ENCODE results near the gene ARID1B. TPM values are rescaled to one million over a fixed set of nuclear protein-coding genes. Genes with fewer than 3 reads are reported as not detected.

ARID1B gene
- total RNA-seq, 1 experiment from 2014 or later: 86.3 TPM

GRCh38 chr6:157203764-157204163 is 426.6 kb downstream of the ARID1B start:
- Histone ChIP-seq H3K9me3 (ENCODE audit: low read depth, low read length, poor library complexity, severe bottlenecking) (no peaks in the 10 kb centered on the region), H3K4me3 (ENCODE audit: low read depth, low read length, poor library complexity, severe bottlenecking) (no peak overlapping the region), H3K27ac (ENCODE audit: low read depth, low read length, poor library complexity, severe bottlenecking) (no peak overlapping the region), H3K4me1 (ENCODE audit: insufficient read depth, low read length, poor library complexity, severe bottlenecking) (no peaks in the 10 kb centered on the region), H3K36me3 (ENCODE audit: insufficient read depth, low read length, poor library complexity, severe bottlenecking) (peaks cover 36% of the 10 kb centered on the region), H3K27me3 (replicated peaks; ENCODE audit: insufficient read depth, low read depth, low read length, poor library complexity) (no peaks in the 10 kb centered on the region)
- intact Hi-C loops (cut with micrococcal nuclease; ENCODE audit: unreplicated experiment): no loop called here
- no peak for DNase-seq (ENCODE audit: low spot score)
- ChIA-PET CTCF (no interaction called here), POLR2A (ENCODE audit: low non-redundant PET) (no interaction called here)
- no TSS peak for BruUV-seq (replicated peaks)
- TF ChIP-seq EZH2 (IDR thresholded peaks at IDR 0.05; ENCODE audit: borderline replicate concordance, low read depth, low read length, poor library complexity, severe bottlenecking) (no peak), CTCF (conservative IDR thresholded peaks at IDR 0.05; ENCODE audit: low read depth, low read length) (no peak)

GRCh38 chr6:157205473-157206358 is 428.5 kb downstream of the ARID1B start:
- ChIA-PET POLR2A (ENCODE audit: low non-redundant PET) (no interaction called here), CTCF (no interaction called here)
- H3K4me1 ChIP-seq (ENCODE audit: insufficient read depth, low read length, poor library complexity, severe bottlenecking): no peaks in the 10 kb centered on the region
- intact Hi-C loops (cut with micrococcal nuclease; ENCODE audit: unreplicated experiment): no loop called here
- TF ChIP-seq CTCF (conservative IDR thresholded peaks at IDR 0.05; ENCODE audit: low read depth, low read length): no peak
- TF ChIP-seq EZH2 (IDR thresholded peaks at IDR 0.05; ENCODE audit: borderline replicate concordance, low read depth, low read length, poor library complexity, severe bottlenecking): no peak
- H3K27me3 ChIP-seq (replicated peaks; ENCODE audit: insufficient read depth, low read depth, low read length, poor library complexity): no peaks in the 10 kb centered on the region
- no peak overlapping the region for H3K27ac ChIP-seq (ENCODE audit: low read depth, low read length, poor library complexity, severe bottlenecking)
- no peak for DNase-seq (ENCODE audit: low spot score)
- no TSS peak for BruUV-seq (replicated peaks)
- no peak overlapping the region for H3K4me3 ChIP-seq (ENCODE audit: low read depth, low read length, poor library complexity, severe bottlenecking)
- no peaks in the 10 kb centered on the region for H3K9me3 ChIP-seq (ENCODE audit: low read depth, low read length, poor library complexity, severe bottlenecking)
- H3K36me3 ChIP-seq (ENCODE audit: insufficient read depth, low read length, poor library complexity, severe bottlenecking): peaks cover 27% of the 10 kb centered on the region

GRCh38 chr6:157206359-157206815 is 429.2 kb downstream of the ARID1B start:
- POLR2A ChIA-PET (ENCODE audit: low non-redundant PET): no interaction called here
- TF ChIP-seq CTCF (conservative IDR thresholded peaks at IDR 0.05; ENCODE audit: low read depth, low read length) (no peak), EZH2 (IDR thresholded peaks at IDR 0.05; ENCODE audit: borderline replicate concordance, low read depth, low read length, poor library complexity, severe bottlenecking) (no peak)
- intact Hi-C loops (cut with micrococcal nuclease; ENCODE audit: unreplicated experiment): no loop called here

More at GRCh38 chr6:157206359-157206815, 429.2 kb downstream of the ARID1B start:
- CTCF ChIA-PET: no interaction called here
- BruUV-seq (replicated peaks): no TSS peak
- H3K4me1 ChIP-seq (ENCODE audit: insufficient read depth, low read length, poor library complexity, severe bottlenecking): no peaks in the 10 kb centered on the region
- H3K9me3 ChIP-seq (ENCODE audit: low read depth, low read length, poor library complexity, severe bottlenecking): no peaks in the 10 kb centered on the region
- DNase-seq (ENCODE audit: low spot score): no peak
- no peaks in the 10 kb centered on the region for H3K27me3 ChIP-seq (replicated peaks; ENCODE audit: insufficient read depth, low read depth, low read length, poor library complexity)
- no peak overlapping the region for H3K27ac ChIP-seq (ENCODE audit: low read depth, low read length, poor library complexity, severe bottlenecking)
- no peak overlapping the region for H3K4me3 ChIP-seq (ENCODE audit: low read depth, low read length, poor library complexity, severe bottlenecking)
- peaks cover 22% of the 10 kb centered on the region for H3K36me3 ChIP-seq (ENCODE audit: insufficient read depth, low read length, poor library complexity, severe bottlenecking)
